Lower leg skin (tissue), 3 donors: Measurements from ENCODE around the gene OVCA2.

ENCODE experiments used
- CTCF ChIP-seq, 3 donors: fragments of 450-650 bp; IDR thresholded peaks; one replicate each; pipeline ENCODE4 v1.5.1; 2016; ENCODE audit warnings: antibody characterized with exemption in 3 of 3, mild to moderate bottlenecking in 3 of 3, moderate library complexity in 2 of 3
- POLR2A ChIP-seq, 2 donors: fragments of 450-650 bp; IDR thresholded peaks; one replicate each; pipeline ENCODE4 v1.6.1; 2016 to 2017; ENCODE audit warnings: antibody characterized with exemption in 2 of 2, mild to moderate bottlenecking in 1 of 2, moderate library complexity in 1 of 2

- no peak for TF ChIP-seq CTCF (IDR thresholded peaks at IDR 0.05)
- no peak for TF ChIP-seq POLR2A (IDR thresholded peaks at IDR 0.05)
Observed at GRCh38 chr17:2012499-2012898, 29.3 kb upstream of the OVCA2 start.
